ENCODE results near the gene DDAH1. TPM values are rescaled to one million over a fixed set of nuclear protein-coding genes. Genes with fewer than 3 reads are reported as not detected.

DDAH1 gene
- total and polyA plus RNA-seq, 2 experiments from 2014 or later = 29.4 to 41.7 TPM

DNA sequence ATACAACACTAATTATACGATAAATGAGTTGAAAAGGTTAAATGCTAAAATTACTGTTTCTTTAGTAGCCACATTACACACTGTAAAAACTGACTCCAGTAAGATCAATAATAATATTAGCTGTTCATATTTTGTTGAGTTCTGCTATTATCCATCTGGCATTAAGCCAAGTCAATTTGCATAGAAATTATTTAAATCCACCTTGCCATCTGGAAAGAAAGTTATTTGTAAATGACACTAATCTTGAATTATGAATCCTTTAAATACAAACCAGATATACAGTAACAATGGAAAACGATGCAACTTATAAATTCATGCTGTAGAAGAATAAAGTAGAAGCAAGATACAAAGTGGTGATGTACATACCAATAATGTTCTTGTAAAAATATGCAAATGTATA lies 107.1 kb downstream of the DDAH1 start (continued):
- TF ChIP-seq, protein P1, sequence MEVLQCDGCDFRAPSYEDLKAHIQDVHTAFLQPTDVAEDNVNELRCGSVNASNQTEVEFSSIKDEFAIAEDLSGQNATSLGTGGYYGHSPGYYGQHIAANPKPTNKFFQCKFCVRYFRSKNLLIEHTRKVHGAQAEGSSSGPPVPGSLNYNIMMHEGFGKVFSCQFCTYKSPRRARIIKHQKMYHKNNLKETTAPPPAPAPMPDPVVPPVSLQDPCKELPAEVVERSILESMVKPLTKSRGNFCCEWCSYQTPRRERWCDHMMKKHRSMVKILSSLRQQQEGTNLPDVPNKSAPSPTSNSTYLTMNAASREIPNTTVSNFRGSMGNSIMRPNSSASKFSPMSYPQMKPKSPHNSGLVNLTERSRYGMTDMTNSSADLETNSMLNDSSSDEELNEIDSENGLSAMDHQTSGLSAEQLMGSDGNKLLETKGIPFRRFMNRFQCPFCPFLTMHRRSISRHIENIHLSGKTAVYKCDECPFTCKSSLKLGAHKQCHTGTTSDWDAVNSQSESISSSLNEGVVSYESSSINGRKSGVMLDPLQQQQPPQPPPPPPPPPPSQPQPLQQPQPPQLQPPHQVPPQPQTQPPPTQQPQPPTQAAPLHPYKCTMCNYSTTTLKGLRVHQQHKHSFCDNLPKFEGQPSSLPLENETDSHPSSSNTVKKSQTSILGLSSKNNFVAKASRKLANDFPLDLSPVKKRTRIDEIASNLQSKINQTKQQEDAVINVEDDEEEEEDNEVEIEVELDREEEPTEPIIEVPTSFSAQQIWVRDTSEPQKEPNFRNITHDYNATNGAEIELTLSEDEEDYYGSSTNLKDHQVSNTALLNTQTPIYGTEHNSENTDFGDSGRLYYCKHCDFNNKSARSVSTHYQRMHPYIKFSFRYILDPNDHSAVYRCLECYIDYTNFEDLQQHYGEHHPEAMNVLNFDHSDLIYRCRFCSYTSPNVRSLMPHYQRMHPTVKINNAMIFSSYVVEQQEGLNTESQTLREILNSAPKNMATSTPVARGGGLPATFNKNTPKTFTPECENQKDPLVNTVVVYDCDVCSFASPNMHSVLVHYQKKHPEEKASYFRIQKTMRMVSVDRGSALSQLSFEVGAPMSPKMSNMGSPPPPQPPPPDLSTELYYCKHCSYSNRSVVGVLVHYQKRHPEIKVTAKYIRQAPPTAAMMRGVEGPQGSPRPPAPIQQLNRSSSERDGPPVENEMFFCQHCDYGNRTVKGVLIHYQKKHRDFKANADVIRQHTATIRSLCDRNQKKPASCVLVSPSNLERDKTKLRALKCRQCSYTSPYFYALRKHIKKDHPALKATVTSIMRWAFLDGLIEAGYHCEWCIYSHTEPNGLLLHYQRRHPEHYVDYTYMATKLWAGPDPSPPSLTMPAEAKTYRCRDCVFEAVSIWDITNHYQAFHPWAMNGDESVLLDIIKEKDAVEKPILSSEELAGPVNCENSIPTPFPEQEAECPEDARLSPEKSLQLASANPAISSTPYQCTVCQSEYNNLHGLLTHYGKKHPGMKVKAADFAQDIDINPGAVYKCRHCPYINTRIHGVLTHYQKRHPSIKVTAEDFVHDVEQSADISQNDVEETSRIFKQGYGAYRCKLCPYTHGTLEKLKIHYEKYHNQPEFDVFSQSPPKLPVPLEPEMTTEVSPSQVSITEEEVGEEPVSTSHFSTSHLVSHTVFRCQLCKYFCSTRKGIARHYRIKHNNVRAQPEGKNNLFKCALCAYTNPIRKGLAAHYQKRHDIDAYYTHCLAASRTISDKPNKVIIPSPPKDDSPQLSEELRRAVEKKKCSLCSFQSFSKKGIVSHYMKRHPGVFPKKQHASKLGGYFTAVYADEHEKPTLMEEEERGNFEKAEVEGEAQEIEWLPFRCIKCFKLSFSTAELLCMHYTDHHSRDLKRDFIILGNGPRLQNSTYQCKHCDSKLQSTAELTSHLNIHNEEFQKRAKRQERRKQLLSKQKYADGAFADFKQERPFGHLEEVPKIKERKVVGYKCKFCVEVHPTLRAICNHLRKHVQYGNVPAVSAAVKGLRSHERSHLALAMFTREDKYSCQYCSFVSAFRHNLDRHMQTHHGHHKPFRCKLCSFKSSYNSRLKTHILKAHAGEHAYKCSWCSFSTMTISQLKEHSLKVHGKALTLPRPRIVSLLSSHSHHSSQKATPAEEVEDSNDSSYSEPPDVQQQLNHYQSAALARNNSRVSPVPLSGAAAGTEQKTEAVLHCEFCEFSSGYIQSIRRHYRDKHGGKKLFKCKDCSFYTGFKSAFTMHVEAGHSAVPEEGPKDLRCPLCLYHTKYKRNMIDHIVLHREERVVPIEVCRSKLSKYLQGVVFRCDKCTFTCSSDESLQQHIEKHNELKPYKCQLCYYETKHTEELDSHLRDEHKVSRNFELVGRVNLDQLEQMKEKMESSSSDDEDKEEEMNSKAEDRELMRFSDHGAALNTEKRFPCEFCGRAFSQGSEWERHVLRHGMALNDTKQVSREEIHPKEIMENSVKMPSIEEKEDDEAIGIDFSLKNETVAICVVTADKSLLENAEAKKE (CRISPR knock-in tag; IDR thresholded peaks at IDR 0.05) = no peak
- TF ChIP-seq JUNB (IDR thresholded peaks at IDR 0.05; ENCODE audit: unreplicated experiment) (no peak), EZH2phosphoT487 (IDR thresholded peaks at IDR 0.05; ENCODE audit: unreplicated experiment) (no peak), ZNF114 (CRISPR knock-in tag; IDR thresholded peaks at IDR 0.05) (no peak), STAT1 (IDR thresholded peaks at IDR 0.05; ENCODE audit: unreplicated experiment) (no peak), EZH2 (IDR thresholded peaks at IDR 0.05; ENCODE audit: low read depth, unreplicated experiment) (no peak), NANOG (IDR thresholded peaks at IDR 0.05; ENCODE audit: borderline replicate concordance) (no peak), CREB1 (CRISPR knock-in tag; IDR thresholded peaks at IDR 0.05; ENCODE audit: low read depth) (no peak), POLR2AphosphoS5 (IDR thresholded peaks at IDR 0.05; ENCODE audit: low read depth) (no peak)
- TF ChIP-seq, protein P2, sequence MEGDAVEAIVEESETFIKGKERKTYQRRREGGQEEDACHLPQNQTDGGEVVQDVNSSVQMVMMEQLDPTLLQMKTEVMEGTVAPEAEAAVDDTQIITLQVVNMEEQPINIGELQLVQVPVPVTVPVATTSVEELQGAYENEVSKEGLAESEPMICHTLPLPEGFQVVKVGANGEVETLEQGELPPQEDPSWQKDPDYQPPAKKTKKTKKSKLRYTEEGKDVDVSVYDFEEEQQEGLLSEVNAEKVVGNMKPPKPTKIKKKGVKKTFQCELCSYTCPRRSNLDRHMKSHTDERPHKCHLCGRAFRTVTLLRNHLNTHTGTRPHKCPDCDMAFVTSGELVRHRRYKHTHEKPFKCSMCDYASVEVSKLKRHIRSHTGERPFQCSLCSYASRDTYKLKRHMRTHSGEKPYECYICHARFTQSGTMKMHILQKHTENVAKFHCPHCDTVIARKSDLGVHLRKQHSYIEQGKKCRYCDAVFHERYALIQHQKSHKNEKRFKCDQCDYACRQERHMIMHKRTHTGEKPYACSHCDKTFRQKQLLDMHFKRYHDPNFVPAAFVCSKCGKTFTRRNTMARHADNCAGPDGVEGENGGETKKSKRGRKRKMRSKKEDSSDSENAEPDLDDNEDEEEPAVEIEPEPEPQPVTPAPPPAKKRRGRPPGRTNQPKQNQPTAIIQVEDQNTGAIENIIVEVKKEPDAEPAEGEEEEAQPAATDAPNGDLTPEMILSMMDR (conservative IDR thresholded peaks at IDR 0.05; ENCODE audit: low read depth in 2 of 2) = no peak
- TF ChIP-seq, protein P3, sequence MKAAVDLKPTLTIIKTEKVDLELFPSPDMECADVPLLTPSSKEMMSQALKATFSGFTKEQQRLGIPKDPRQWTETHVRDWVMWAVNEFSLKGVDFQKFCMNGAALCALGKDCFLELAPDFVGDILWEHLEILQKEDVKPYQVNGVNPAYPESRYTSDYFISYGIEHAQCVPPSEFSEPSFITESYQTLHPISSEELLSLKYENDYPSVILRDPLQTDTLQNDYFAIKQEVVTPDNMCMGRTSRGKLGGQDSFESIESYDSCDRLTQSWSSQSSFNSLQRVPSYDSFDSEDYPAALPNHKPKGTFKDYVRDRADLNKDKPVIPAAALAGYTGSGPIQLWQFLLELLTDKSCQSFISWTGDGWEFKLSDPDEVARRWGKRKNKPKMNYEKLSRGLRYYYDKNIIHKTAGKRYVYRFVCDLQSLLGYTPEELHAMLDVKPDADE (IDR thresholded peaks at IDR 0.05) = no peak

Measured in GM23338 (cell line).